Effector memory CD8-positive, alpha-beta T cell (primary cell): ENCODE results near the gene GTPBP4.

Experiments
- ATAC-seq: fragments of 150-1000 bp; cut with Tn5 transposase; replicated peaks from 2 replicates; pipeline ENCODE4 v1.10.0; 2021; ENCODE audit warnings: mild to moderate bottlenecking, moderate library complexity
- DNase-seq, 3 experiments: peaks; one replicate each; pipeline ENCODE4 v3.0.0; 2021
- H3K27ac Mint-ChIP-seq, 2 donors: one replicate each; pipeline ENCODE4 v1.8.0; 2022; ENCODE audit warnings: mild to moderate bottlenecking in 2 of 2, mixed read lengths in 2 of 2, moderate library complexity in 2 of 2
- H3K27me3 Mint-ChIP-seq, 2 donors: one replicate each; pipeline ENCODE4 v1.8.0; 2022; ENCODE audit warnings: mixed read lengths in 2 of 2
- H3K36me3 Mint-ChIP-seq: one replicate; pipeline ENCODE4 v1.8.0; 2022; ENCODE audit warnings: mild to moderate bottlenecking, moderate library complexity, mixed read lengths; ENCODE audit not compliant: insufficient read depth
- H3K4me1 Mint-ChIP-seq, 2 donors: one replicate each; pipeline ENCODE4 v1.8.0; 2022; ENCODE audit warnings: low read depth in 2 of 2, mixed read lengths in 2 of 2
- H3K4me3 Mint-ChIP-seq, 2 donors: one replicate each; pipeline ENCODE4 v1.8.0; 2022; ENCODE audit warnings: mild to moderate bottlenecking in 2 of 2, mixed read lengths in 2 of 2, moderate library complexity in 2 of 2
- H3K9me3 Mint-ChIP-seq, 2 donors: one replicate each; pipeline ENCODE4 v1.8.0; 2022; ENCODE audit warnings: mixed read lengths in 2 of 2

GTPBP4 gene

GRCh38 chr10:955820-956217 is 32.4 kb upstream of the GTPBP4 start:
- Mint-ChIP-seq H3K4me1 (no peaks in the 10 kb centered on the region), H3K27me3 (peaks cover 20 to 46% of the 10 kb centered on the region in 2 donors), H3K9me3 (no peaks in the 10 kb centered on the region), H3K36me3 (peaks cover 4% of the 10 kb centered on the region), H3K4me3 (no peak overlapping the region), H3K27ac (no peak overlapping the region)
- DNase-seq = no peak
- ATAC-seq = no peak

- Mint-ChIP-seq H3K4me1 (no peaks in the 10 kb centered on the region), H3K27me3 (peaks cover 16 to 46% of the 10 kb centered on the region in 2 donors), H3K36me3 (peaks cover 4% of the 10 kb centered on the region), H3K4me3 (no peak overlapping the region), H3K9me3 (no peaks in the 10 kb centered on the region), H3K27ac (no peak overlapping the region)
- no peak for ATAC-seq
- no peak for DNase-seq
Measured at GRCh38 chr10:958106-958505, 30.1 kb upstream of the GTPBP4 start.

DNA sequence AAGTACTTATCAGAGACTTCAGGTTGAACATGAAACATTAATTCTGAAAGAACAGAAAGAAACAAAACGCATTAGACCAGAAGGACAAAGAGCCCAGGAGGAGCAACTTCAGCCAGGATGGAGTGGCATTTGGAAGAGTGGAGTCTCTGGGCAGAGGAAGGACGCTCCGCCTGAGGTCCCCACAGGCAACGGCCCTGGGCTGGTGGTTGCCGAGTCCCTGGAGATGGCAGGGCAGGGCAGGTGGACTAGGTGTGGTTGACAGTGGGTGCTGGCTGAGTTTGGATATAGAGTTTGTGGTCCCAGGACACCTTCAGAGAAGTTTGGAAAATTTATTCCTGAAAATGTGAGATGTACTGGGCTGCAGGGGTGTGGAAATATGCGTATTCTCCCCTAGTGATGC is 29.4 kb upstream of the GTPBP4 start:
- ATAC-seq = no peak
- H3K36me3 Mint-ChIP-seq = peaks cover 4% of the 10 kb centered on the region

DNA sequence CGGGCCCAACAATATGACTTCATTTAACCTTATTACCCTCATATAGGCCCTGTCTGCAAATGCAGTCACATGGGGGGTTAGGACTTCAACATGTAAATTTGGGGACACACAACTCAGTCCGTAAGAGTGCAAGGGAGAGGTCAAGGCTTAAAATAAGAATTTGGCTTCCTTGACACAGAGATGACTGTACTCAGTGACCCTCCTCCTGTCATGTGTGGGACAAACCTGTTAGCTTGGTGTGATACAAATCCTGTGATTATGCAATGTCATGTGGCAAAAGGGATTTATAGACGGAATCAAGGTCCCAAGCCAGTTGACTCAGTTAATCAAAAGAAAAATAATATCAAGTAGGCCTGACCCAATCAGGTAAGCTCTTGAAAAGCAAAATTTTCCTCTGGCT is 25.9 kb upstream of the GTPBP4 start:
- Mint-ChIP-seq H3K9me3 (no peaks in the 10 kb centered on the region), H3K36me3 (no peaks in the 10 kb centered on the region), H3K4me1 (peaks cover 0 to 4% of the 10 kb centered on the region in 2 donors), H3K27ac (no peak overlapping the region), H3K27me3 (peaks cover 19 to 45% of the 10 kb centered on the region in 2 donors), H3K4me3 (no peak overlapping the region)
- DNase-seq (no peak), ATAC-seq (no peak)

More for the DNA sequence above, 29.4 kb upstream of the GTPBP4 start:
- DNase-seq = no peak
- Mint-ChIP-seq H3K4me1 (no peaks in the 10 kb centered on the region), H3K9me3 (no peaks in the 10 kb centered on the region), H3K4me3 (no peak overlapping the region), H3K27me3 (peaks cover 12 to 40% of the 10 kb centered on the region in 2 donors), H3K27ac (no peak overlapping the region)

GRCh38 chr10:963186-963585 is 25.0 kb upstream of the GTPBP4 start:
- Mint-ChIP-seq H3K9me3 (no peaks in the 10 kb centered on the region), H3K36me3 (peaks cover 4% of the 10 kb centered on the region), H3K4me3 (no peak overlapping the region), H3K27me3 (peaks cover 20 to 46% of the 10 kb centered on the region in 2 donors), H3K4me1 (peaks cover 0 to 4% of the 10 kb centered on the region in 2 donors), H3K27ac (no peak overlapping the region)
- ATAC-seq (no peak), DNase-seq (no peak)

GRCh38 chr10:963655-964054 is 24.6 kb upstream of the GTPBP4 start:
- H3K27ac Mint-ChIP-seq = no peak overlapping the region
- DNase-seq (no peak), ATAC-seq (no peak)
- H3K9me3 Mint-ChIP-seq = no peaks in the 10 kb centered on the region
- peaks cover 4% of the 10 kb centered on the region for H3K36me3 Mint-ChIP-seq
- H3K27me3 Mint-ChIP-seq = peaks cover 25 to 46% of the 10 kb centered on the region in 2 donors
- peaks cover 0 to 4% of the 10 kb centered on the region in 2 donors for H3K4me1 Mint-ChIP-seq
- no peak overlapping the region for H3K4me3 Mint-ChIP-seq

DNA sequence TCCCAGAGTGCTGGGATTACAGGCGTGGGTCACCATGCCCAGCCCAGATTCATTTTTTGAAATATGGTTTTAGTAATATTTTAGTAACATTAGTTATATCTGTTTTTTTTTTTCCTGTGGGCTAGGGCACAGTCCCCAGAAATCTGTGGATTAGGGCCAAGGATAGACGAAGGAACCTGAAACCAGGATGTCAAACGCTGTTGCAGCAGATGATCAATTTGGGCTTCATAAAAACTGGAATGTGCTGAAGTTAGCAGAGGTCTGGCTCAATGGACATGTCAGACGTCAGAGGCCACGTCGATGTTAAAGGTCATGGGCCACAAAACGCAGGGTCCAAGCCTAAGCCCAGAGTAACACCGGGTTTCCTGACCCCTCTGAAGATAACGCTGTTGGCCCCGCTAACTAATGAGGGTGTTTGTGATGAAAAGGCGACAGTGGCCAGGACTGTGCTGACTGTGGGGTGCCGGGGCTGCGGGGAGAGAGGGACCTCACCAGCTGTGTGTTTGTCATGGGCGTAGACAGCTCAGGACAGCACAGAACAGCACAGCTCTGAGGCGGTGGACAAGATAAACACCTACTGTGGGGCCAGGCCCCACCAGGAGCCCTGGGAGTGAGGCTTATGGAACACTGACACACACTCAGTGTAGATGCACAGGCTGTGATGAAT is 23.8 kb upstream of the GTPBP4 start:
- peaks cover 4% of the 10 kb centered on the region for H3K36me3 Mint-ChIP-seq
- no peaks in the 10 kb centered on the region for H3K9me3 Mint-ChIP-seq
- peaks cover 33 to 46% of the 10 kb centered on the region in 2 donors for H3K27me3 Mint-ChIP-seq
- no peak for ATAC-seq
- no peak for DNase-seq
- no peak overlapping the region for H3K4me3 Mint-ChIP-seq
- H3K27ac Mint-ChIP-seq = no peak overlapping the region
- peaks cover 0 to 4% of the 10 kb centered on the region in 2 donors for H3K4me1 Mint-ChIP-seq

DNA sequence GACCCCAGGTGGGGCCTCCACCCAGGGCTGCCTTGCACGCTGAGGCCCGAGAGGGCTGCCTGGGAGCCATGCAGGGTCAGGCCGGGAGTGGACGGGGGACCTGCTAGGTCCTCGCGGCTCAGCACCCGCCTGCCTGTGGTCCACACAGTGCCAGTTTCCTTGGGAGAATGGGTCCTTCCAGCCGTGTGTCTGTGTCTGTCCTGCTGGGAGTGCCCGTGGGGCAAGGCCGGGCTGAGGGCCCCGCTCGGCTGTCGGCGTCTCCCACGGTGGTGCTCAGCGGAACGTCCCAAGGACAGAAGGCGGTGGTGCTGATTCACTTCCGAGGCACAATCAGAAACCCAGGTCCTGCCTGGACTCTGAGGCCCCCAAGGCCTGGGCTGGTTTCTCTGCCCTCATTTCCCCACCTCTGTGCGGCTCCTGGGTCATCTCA is 23.2 kb upstream of the GTPBP4 start:
- Mint-ChIP-seq H3K4me1 (peaks cover 0 to 4% of the 10 kb centered on the region in 2 donors), H3K4me3 (no peak overlapping the region), H3K27ac (no peak overlapping the region), H3K9me3 (no peaks in the 10 kb centered on the region), H3K36me3 (peaks cover 4% of the 10 kb centered on the region), H3K27me3 (peaks cover 38 to 46% of the 10 kb centered on the region in 2 donors)
- no peak for ATAC-seq
- DNase-seq = no peak

DNA sequence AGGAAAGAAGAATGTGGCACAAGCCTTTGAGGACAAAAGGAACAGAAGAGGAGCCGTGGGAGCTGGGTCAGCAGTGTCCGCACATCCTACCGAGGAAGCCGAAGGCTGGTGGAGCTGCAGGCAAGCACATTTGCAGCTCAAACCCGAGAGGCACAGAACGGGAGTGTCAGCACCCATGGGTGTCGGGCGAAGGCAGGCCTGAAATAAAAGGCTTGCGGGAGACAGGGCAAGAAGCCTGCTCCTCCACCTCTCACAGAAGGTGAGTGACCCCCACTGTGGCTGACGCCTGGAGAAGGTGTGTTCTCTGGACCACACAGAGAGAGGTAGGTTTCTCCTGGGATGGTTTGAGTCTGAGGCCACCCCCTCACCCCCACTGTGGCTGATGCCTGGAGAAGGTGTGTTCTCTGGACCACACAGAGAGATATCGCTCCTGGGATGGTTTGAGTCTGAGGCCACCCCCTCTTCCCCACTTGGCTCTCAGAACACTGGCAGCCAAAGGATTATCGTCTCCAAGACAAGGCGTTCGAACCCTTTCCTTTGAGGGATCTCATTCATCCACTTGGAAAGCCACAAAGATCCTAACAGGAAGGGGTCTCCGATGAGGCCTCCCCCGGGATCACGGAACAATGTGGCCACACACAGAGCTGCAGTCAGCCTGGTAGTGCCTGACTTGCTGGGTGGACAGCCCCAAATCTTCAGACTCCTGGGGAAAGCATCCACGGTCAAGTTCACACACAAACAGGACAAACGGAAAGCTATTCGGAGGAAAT is 21.6 kb upstream of the GTPBP4 start:
- no peak overlapping the region for H3K4me3 Mint-ChIP-seq
- H3K27ac Mint-ChIP-seq = no peak overlapping the region
- H3K27me3 Mint-ChIP-seq = peaks cover 38 to 47% of the 10 kb centered on the region in 2 donors
- ATAC-seq (no peak), DNase-seq (no peak)
- no peaks in the 10 kb centered on the region for H3K9me3 Mint-ChIP-seq
- peaks cover 4% of the 10 kb centered on the region for H3K36me3 Mint-ChIP-seq
- peaks cover 0 to 4% of the 10 kb centered on the region in 2 donors for H3K4me1 Mint-ChIP-seq

GRCh38 chr10:968546-969199 is 19.6 kb upstream of the GTPBP4 start:
- Mint-ChIP-seq H3K36me3 (peaks cover 4% of the 10 kb centered on the region), H3K9me3 (no peaks in the 10 kb centered on the region), H3K4me3 (no peak overlapping the region), H3K27me3 (peaks cover 38 to 58% of the 10 kb centered on the region in 2 donors), H3K27ac (no peak overlapping the region), H3K4me1 (peaks cover 0 to 4% of the 10 kb centered on the region in 2 donors)
- ATAC-seq (no peak), DNase-seq (no peak)

DNA sequence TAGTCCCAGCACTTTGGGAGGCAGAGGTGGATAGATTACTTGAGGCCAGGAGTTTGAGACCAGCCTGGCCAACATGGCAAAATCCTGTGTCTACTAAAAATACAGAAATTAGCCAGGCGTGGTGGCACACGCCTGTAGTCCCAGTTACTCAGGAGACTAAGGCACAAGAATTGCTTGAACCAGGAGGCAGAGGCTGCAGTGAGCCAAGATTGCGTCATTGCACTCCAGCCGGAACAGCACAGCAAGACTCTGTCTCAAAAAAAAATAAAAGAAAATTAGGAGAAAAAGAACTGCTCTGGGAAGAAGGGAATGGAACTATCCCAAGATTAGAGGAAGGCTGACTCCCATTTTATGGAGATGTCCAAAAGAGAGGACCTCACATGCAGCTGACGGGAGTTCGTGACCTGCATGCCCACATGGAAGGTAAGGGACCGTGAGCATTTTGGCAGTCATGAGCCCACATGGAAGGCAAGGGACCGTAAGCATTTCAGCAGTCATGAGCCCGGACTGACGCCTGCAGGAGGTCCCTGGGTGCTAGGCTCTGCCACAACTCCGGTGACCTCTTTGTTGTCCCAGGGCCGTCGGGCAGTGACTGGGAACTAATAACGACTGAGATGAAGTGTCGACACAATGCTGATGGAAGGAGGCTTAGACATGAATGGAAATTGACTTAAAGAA is 18.6 kb upstream of the GTPBP4 start:
- Mint-ChIP-seq H3K9me3 (no peaks in the 10 kb centered on the region), H3K27ac (no peak overlapping the region), H3K4me1 (peaks cover 0 to 4% of the 10 kb centered on the region in 2 donors), H3K4me3 (no peak overlapping the region), H3K36me3 (peaks cover 4% of the 10 kb centered on the region), H3K27me3 (peaks cover 38 to 58% of the 10 kb centered on the region in 2 donors)
- no peak for ATAC-seq
- no peak for DNase-seq

DNA sequence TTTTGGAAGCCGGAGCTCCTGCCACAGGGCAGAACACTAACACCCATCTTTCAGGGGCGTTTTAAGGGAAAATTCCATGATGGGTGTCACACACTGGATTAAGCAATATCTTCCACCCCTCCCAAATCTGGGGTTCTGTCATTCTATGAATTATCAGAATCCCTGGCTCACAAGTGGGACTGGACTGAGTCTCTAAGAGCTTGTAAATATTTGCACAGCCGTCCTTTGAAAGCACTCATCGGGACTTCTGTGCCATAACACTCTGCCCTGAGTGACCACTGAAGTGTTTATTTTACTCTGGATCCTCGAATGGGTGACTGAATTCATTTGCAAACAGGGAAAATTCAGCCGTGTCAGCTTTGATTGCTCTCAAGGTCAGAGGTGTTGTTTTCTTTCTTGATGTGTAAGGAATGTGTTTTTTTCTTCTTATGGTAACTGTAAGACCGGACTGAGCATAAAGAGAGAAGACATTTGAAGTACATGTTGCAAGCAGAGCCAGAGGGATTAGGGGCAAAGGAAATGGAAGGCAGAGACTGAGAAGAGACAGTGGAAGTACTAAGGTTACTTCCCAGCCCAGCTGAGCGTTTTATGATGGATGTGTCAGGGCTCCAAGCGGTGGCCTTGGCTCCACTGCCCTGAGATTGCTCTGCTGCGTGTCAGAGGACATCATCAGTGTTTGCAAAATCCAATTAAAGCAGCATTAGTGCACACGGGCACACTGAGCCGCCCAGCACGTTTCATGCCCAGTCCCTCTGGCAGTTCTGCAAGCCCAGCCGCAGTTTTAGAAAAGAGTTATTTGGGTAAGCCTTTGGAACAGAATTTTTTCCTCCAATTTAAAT is 17.7 kb upstream of the GTPBP4 start:
- Mint-ChIP-seq H3K27me3 (peaks cover 33 to 53% of the 10 kb centered on the region in 2 donors), H3K4me3 (no peak overlapping the region), H3K4me1 (peaks cover 0 to 4% of the 10 kb centered on the region in 2 donors), H3K36me3 (peaks cover 4% of the 10 kb centered on the region), H3K9me3 (no peaks in the 10 kb centered on the region), H3K27ac (no peak overlapping the region)
- DNase-seq (no peak), ATAC-seq (no peak)
